ENCODE results near the gene KIAA0513. TPM values are rescaled to one million over a fixed set of nuclear protein-coding genes. Genes with fewer than 3 reads are reported as not detected.

The KIAA0513 gene
- total and polyA plus RNA-seq, 10 of the 15 experiments (the other 5 are each of a cell fraction or from before 2014, with no cell fraction given), result 0.14 to 5.8 (median 2.0) TPM

DNA sequence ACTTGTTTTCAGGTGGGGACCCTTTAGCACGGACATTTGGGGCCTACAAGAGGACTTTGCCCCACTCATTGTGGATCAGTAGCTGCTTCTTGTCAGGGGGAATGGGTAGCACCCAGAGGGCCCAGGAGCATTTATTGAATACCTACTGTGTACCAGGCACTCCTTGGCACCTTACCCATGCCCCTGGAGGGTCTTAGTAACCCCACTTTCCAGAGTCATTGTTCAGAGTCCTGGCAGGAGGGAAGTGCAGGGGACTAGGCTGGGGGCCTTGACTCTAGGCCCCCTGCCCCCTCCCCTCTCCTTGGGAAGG, 105.7 kb downstream of the KIAA0513 start:
- Histone ChIP-seq H2AFZ (ENCODE audit: control insufficient read depth, low read depth, low read length) (no peak overlapping the region), H4K20me1 (ENCODE audit: control insufficient read depth, insufficient read depth) (no peaks in the 10 kb centered on the region), H3K4me1 (ENCODE audit: control insufficient read depth, insufficient read depth, low read length) (peaks cover 26% of the 10 kb centered on the region), H3K4me2 (ENCODE audit: control insufficient read depth, insufficient read depth) (no peak overlapping the region), H3K36me3 (ENCODE audit: control insufficient read depth in 2 of 2, insufficient read depth in 2 of 2, low read length in 1 of 2) (no peaks in the 10 kb centered on the region), H3K9ac (ENCODE audit: control insufficient read depth, insufficient read depth, low read length) (no peak overlapping the region), H3K4me3 (no peak overlapping the region), H3K9me3 (replicated peaks; ENCODE audit: control insufficient read depth, insufficient read depth, low read length) (no peaks in the 10 kb centered on the region; the same call in 2 of the 3 replicates), H3K79me2 (ENCODE audit: control insufficient read depth, insufficient read depth, low read length) (no peaks in the 10 kb centered on the region), H3K27ac (ENCODE audit: control insufficient read depth, insufficient read depth) (no peak overlapping the region), H3K27me3 (replicated peaks in 1 of 2; ENCODE audit: control insufficient read depth in 2 of 2, insufficient read depth in 2 of 2, low read length in 1 of 2) (no peaks in the 10 kb centered on the region)
- in situ Hi-C loops (cut with MboI) (no loop called here), intact Hi-C loops (cut with micrococcal nuclease; ENCODE audit: unreplicated experiment) (no loop called here)
- TF ChIP-seq KLF5 (IDR thresholded peaks at IDR 0.05; ENCODE audit: partially characterized antibody), result no peak
- TF ChIP-seq, protein P1, sequence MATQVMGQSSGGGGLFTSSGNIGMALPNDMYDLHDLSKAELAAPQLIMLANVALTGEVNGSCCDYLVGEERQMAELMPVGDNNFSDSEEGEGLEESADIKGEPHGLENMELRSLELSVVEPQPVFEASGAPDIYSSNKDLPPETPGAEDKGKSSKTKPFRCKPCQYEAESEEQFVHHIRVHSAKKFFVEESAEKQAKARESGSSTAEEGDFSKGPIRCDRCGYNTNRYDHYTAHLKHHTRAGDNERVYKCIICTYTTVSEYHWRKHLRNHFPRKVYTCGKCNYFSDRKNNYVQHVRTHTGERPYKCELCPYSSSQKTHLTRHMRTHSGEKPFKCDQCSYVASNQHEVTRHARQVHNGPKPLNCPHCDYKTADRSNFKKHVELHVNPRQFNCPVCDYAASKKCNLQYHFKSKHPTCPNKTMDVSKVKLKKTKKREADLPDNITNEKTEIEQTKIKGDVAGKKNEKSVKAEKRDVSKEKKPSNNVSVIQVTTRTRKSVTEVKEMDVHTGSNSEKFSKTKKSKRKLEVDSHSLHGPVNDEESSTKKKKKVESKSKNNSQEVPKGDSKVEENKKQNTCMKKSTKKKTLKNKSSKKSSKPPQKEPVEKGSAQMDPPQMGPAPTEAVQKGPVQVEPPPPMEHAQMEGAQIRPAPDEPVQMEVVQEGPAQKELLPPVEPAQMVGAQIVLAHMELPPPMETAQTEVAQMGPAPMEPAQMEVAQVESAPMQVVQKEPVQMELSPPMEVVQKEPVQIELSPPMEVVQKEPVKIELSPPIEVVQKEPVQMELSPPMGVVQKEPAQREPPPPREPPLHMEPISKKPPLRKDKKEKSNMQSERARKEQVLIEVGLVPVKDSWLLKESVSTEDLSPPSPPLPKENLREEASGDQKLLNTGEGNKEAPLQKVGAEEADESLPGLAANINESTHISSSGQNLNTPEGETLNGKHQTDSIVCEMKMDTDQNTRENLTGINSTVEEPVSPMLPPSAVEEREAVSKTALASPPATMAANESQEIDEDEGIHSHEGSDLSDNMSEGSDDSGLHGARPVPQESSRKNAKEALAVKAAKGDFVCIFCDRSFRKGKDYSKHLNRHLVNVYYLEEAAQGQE (IDR thresholded peaks at IDR 0.05; ENCODE audit: low read depth, low read length), result no peak
- TF ChIP-seq MEF2A (IDR thresholded peaks at IDR 0.05; ENCODE audit: insufficient read depth, low read depth, low read length), result no peak
- TF ChIP-seq ZNF622 (IDR thresholded peaks at IDR 0.05), result no peak
- TF ChIP-seq, protein P2, sequence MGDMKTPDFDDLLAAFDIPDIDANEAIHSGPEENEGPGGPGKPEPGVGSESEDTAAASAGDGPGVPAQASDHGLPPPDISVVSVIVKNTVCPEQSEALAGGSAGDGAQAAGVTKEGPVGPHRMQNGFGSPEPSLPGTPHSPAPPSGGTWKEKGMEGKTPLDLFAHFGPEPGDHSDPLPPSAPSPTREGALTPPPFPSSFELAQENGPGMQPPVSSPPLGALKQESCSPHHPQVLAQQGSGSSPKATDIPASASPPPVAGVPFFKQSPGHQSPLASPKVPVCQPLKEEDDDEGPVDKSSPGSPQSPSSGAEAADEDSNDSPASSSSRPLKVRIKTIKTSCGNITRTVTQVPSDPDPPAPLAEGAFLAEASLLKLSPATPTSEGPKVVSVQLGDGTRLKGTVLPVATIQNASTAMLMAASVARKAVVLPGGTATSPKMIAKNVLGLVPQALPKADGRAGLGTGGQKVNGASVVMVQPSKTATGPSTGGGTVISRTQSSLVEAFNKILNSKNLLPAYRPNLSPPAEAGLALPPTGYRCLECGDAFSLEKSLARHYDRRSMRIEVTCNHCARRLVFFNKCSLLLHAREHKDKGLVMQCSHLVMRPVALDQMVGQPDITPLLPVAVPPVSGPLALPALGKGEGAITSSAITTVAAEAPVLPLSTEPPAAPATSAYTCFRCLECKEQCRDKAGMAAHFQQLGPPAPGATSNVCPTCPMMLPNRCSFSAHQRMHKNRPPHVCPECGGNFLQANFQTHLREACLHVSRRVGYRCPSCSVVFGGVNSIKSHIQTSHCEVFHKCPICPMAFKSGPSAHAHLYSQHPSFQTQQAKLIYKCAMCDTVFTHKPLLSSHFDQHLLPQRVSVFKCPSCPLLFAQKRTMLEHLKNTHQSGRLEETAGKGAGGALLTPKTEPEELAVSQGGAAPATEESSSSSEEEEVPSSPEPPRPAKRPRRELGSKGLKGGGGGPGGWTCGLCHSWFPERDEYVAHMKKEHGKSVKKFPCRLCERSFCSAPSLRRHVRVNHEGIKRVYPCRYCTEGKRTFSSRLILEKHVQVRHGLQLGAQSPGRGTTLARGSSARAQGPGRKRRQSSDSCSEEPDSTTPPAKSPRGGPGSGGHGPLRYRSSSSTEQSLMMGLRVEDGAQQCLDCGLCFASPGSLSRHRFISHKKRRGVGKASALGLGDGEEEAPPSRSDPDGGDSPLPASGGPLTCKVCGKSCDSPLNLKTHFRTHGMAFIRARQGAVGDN (IDR thresholded peaks at IDR 0.05), result no peak
- no peak for TF ChIP-seq EGR1 (IDR thresholded peaks at IDR 0.05; ENCODE audit: borderline replicate concordance in 1 of 2, low read depth in 2 of 2, low read length in 2 of 2)
- TF ChIP-seq CBFB (IDR thresholded peaks at IDR 0.05; ENCODE audit: low read depth), result no peak
- FAIRE-seq (no peak), DNase-seq (ENCODE audit: low read depth, low spot score) (no peak), ATAC-seq (no peak)
- no TSS peak for BruUV-seq (replicated peaks)
- ChIA-PET SMC1A (ENCODE audit: uncharacterized antibody, unreplicated experiment) (no interaction called here), RAD21 (ENCODE audit: unreplicated experiment) (no interaction called here), POLR2A (no interaction called here), CTCF (no interaction called here)
- 0% methylated on average over 1 of the region's 1 CpG for WGBS (ENCODE audit: insufficient coverage, insufficient replicate concordance, low lambda C conversion rate, missing lambda C conversion rate)

Measured in GM12878 (cell line).